Measurements from ENCODE around the gene KRT75.
"Not testable (repeated sequence)": the region's sequence is repeated elsewhere in the genome, so short reads cannot be mapped to it uniquely, and the experiment has no call there.

The KRT75 gene

GRCh38 chr12:52415870-52416750 lies 18.1 kb downstream of the KRT75 start:
- DNase-seq (ENCODE audit: low spot score) = peak; percentile 81

GRCh38 chr12:52414936-52415335 lies 19.2 kb downstream of the KRT75 start:
- no peak for DNase-seq (ENCODE audit: low spot score)

DNA sequence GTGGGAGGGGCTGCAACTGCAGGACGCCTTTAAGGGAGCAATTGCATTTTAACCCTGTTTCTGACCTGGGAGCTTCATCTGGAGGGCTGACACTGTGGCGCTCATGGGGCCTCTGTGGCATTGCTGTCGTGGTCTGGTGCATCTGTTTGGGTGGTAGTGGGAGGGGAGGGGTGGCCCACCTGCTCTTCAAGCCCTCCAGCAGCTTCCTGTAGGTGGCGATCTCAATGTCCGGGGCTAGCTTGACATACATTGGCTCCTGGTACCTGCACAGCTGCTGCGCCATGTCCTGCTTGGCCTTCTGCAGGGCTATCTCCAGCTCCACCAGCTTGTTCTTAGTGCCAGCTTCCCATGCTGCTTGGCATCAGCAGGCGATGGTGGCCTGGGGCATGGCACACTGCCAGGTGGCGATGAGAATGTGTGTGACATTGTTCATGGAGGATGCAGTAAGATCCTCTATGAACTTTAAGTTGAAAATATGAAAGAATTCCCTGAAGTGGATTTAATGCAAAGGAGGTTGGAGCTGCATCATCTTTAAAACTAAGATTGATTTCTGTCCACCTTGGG lies 20.3 kb downstream of the KRT75 start:
- DNase-seq (ENCODE audit: low spot score) = no peak

- DNase-seq (ENCODE audit: low spot score) = no peak
Observed at GRCh38 chr12:52413202-52413601, 21.0 kb downstream of the KRT75 start.

- DNase-seq (ENCODE audit: low spot score) = no peak
Observed at GRCh38 chr12:52411815-52412214, 22.4 kb downstream of the KRT75 start.

DNA sequence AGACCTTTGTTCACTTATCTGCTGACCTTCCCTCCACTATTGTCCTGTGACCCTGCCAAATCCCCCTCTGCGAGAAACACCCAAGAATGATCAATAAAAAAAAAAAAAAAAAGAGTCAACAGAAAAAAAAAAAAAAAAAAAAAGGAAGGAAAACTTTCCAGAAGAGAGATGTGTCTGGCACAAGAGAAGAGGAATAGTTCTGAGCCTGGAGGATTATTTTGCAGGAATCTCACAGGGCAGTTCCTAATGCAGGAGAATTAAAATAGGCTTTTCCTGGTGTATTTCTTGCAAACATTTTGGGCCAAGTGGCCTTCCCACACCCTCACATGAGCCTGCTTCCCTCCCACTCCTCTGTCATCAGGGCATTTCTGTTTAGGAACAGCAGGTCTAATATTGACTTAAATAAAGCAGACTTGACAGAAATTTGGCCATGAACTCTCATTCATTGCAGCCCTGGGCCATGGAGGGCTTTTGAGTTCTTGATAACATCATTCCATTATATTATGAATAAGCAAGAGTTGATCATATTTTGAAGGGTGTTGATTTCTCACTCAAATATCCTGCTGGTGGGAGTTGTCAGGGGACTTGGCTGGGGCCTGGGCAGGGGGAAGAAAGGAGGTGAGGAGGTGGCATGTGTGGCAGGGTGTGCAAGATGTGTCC lies 23.5 kb downstream of the KRT75 start:
- DNase-seq (ENCODE audit: low spot score) = not testable (repeated sequence)

GRCh38 chr12:52407918-52408317 lies 26.3 kb downstream of the KRT75 start:
- DNase-seq (ENCODE audit: low spot score) = no peak

DNA sequence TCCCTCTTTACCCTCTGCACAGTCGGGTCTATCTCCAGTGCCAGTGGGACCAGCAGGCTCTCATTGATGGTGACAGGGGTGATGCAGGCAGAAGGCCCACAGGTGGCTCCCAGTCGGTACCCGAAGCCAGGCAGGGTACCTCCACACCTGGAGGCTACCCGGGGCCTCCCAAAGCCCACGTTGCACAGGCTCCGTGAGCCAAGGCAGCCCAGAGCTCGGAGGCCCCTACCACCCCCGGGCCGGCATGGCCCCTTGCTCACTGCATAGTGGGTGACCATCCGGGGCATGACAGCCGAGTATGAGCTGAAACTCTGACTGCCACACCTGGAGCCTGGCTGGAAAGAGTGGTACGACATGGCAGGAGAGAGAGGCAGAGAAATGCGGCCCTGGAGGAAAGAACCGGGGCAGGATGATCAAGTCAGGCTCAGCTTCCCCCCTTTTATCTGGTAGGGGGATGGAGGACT lies 28.2 kb downstream of the KRT75 start, which contains the start of gene KRT82:
TSS of gene KRT82 (minus strand) at position 414 of the 464 bp plus-strand sequence. CDS start at position 356, 58 bp downstream.
- DNase-seq (ENCODE audit: low spot score) = no peak

DNA sequence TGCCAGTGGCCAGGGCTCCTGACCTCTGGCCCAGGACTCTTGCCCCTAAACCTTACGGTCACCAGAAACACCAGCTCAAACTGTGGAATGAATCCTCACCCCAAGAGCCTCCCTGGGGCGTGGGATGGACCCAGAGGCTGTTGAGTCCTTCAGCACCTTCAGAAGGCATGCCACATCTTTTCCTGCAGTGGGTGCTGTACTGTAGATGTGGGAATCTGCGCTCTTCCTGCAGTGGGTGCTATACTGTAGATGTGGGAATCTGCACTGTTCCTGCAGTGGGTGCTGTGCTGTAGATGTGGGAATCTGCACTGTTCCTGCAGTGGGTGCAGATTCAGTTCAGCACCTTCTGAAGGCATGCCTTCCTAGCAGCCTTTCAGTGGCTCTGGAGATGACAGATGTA lies 29.2 kb downstream of the KRT75 start:
- DNase-seq (ENCODE audit: low spot score) = no peak

GRCh38 chr12:52403561-52403960 lies 30.6 kb downstream of the KRT75 start:
- no peak for DNase-seq (ENCODE audit: low spot score)

DNA sequence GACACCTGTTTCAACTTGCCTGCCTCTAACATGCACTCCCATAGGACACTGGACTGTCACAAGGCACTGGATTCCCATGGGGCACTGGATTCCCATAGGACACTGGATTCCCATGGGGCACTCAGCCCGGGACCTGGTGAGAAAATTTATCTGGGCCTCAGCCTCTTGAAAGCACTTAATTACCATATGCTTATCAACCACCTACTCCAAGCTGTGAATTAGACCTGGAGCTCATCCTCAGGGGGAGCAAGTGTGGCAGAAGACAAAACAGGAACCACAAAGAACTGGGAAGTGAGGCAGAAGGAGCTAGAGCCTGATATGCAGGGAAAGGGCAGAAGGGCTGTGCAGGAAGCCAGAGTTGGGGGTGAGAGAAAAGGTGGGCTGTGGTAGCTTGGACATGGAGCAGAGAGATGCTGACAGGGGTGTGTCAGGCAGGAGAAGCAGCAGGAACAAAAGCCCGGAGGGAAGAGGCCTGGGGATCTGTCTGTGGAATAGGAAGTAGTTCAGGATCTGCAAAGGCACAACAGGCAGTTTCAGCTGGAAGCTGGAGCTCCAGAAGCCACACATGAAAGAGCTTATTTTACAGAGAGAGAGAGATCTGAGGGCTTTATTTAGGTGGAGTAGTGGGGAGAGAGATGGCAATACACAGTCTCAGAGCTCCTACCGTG lies 31.2 kb downstream of the KRT75 start:
- DNase-seq (ENCODE audit: low spot score) = no peak

DNA sequence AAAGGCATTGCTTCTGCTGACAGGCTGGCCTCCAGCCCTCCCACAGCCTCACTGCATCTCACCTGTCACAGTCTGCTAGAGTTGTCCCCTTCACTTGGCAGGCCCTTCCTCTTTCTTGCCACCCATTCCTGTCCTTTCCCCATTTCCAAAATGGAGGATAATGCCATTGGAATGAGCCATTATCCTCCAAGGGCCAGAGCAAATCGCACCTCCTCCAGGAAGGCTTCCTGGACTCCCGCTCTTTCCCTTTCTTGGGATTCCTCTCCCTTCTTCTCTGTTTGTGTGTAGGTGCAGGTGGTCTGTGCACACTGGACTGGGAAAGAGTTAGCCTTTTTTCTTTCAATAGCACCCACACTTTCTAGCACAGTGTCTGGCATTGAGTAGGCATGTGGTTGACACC lies 31.8 kb downstream of the KRT75 start:
- DNase-seq (ENCODE audit: low spot score) = no peak

DNA sequence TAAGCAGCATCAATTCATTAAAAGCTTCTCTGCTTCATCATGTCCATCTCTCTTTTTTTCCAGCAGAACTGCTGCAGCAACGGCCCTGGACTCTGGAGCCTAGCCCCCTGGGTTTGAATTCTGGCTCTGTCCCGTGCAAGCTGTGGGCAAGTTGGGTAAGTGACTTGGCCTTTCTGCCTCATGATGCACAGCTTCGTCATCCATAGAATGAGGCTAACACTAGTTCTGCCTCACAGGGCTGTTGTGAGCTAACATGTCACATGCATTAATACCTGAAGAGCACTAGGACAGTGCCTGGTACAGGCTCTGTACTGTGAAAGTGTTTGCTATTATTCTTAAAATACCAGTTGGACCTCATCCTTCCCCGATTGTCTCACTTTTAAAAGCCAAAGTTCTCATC lies 32.2 kb downstream of the KRT75 start:
- no peak for DNase-seq (ENCODE audit: low spot score)

DNA sequence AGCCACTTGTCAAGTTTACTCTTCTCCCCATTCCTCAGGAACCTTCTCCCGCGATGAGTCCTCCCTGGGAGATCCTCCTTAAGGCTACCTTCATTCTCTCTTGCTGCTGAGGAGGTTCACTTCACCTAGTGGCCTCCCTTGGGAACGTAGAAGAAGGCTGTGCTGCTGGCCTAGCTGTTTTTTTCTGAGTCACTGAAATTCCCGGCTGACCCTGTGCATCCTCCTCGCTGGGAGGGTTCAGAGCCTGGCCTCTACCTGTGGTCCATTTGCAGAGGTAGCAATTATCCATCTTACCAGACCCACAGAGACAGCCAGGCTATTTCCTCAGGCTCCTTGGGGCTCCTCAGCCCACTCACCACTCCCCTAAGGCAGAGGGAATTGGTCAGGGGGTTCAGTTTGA lies 32.6 kb downstream of the KRT75 start:
- DNase-seq (ENCODE audit: low spot score) = no peak

- no peak for DNase-seq (ENCODE audit: low spot score)
Observed at GRCh38 chr12:52400906-52401305, 33.3 kb downstream of the KRT75 start.

GRCh38 chr12:52399756-52400155 lies 34.4 kb downstream of the KRT75 start:
- DNase-seq (ENCODE audit: low spot score) = no peak

GRCh38 chr12:52398176-52398575 lies 36.0 kb downstream of the KRT75 start:
- no peak for DNase-seq (ENCODE audit: low spot score)

GRCh38 chr12:52396656-52397055 lies 37.5 kb downstream of the KRT75 start:
- no peak for DNase-seq (ENCODE audit: low spot score)

GRCh38 chr12:52395761-52396434 lies 38.3 kb downstream of the KRT75 start:
- peak; percentile 29 for DNase-seq (ENCODE audit: low spot score)

- no peak for DNase-seq (ENCODE audit: low spot score)
Observed at GRCh38 chr12:52394836-52395405, 39.2 kb downstream of the KRT75 start.

- no peak for DNase-seq (ENCODE audit: low spot score)
Observed at GRCh38 chr12:52392465-52393007, 41.6 kb downstream of the KRT75 start.

Data from AG08395 (cell line).